Measurements from ENCODE around the gene TLE2. TPM values are rescaled to one million over a fixed set of nuclear protein-coding genes. Genes with fewer than 3 reads are reported as not detected.

TLE2 gene
- 10 to 100 TPM; 19.3 to 39.8 (median 31.0) TPM for total RNA-seq

DNA sequence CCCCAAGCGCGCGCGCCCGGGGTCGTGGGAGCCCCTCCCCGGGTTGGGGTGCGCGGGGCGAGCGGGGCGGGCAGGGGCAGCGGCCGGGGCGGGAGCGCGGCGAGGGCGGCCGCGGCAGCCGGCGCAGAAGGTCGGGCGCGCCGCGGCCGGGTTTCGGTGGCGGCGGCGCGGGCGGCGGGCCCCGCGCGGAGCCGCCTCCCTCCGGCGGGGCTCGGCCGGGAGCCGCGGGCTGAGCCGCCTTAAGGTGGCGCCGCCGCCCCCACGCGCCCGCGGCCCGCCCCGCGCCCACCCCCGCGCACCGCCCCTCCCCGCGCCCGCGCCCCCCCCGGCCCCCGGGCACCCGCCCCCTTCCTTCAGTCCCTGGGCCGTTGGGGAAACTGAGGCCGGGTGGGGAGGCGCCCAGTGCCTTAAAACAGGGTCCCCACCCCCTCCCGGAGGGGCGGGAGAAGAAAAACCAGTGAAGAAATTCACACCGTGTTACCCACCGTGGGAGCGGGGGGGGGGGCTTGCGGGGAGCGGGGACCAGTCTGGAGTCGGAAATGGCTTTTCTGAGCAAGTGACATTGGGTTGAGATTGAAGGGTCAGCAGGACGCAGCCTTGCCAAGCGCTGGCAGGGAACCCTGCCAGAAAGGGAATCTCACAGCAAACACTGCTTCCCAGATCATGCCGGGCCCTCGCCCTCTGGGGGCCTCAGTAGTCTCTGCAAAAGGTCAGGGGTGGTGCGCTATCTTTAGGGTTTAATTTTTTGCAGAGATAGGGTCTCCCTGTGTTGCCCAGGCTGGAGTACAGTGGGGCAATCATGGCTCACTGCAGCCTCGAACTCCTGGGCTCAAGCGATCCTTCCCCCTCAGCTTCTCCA, at the start of gene TLE2:
Gene TLE2 (minus strand): TSS at position 216 of the 859 bp plus-strand sequence. CDS start 376 bp downstream, outside the sequence.
- ATAC-seq (ENCODE audit: low FRiP score) (peak; percentile 17), DNase-seq (ENCODE audit: low spot score) (no peak)
- TF ChIP-seq, protein P1, sequence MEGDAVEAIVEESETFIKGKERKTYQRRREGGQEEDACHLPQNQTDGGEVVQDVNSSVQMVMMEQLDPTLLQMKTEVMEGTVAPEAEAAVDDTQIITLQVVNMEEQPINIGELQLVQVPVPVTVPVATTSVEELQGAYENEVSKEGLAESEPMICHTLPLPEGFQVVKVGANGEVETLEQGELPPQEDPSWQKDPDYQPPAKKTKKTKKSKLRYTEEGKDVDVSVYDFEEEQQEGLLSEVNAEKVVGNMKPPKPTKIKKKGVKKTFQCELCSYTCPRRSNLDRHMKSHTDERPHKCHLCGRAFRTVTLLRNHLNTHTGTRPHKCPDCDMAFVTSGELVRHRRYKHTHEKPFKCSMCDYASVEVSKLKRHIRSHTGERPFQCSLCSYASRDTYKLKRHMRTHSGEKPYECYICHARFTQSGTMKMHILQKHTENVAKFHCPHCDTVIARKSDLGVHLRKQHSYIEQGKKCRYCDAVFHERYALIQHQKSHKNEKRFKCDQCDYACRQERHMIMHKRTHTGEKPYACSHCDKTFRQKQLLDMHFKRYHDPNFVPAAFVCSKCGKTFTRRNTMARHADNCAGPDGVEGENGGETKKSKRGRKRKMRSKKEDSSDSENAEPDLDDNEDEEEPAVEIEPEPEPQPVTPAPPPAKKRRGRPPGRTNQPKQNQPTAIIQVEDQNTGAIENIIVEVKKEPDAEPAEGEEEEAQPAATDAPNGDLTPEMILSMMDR (IDR thresholded peaks at IDR 0.05), result no peak

DNA sequence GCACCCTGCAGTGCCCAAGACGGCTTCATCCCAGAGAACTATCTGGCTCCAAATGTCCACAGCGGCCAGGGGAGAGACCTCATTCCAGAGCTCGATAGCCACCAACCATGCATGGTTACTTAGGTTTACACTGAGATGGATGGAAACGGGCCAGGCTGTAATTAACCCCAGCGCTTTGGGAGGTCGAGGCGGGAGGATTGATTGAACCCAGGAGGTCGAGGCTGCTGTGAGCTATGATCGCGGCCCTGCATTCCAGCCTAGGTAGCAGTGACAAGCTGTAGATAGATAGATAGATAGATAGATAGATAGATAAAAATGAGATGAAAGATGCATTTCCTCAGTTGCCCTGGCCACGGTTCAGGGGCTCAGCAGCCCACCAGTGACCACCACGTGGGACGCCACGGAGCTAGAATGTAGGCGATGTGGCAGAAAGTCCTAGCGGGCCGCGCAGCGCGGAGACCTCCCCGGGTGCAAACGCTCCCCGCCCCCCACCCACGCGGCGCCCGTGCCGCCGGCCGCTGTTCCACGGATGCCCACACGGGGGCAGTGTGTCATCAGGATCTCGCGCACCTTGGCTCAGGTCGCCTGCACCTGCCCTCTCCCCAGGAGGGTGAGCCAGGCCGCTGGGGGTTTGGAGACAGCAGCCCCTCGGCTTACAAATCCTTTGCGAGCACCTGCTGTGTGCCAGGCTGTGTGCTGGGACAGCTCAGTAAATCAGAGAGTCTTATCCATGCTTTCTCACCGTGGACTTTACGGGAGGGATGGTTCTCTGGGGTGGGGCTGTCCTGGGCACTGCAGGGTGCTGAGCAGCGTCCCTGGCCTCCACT, 46.7 kb upstream of the TLE2 start:
- TF ChIP-seq, protein P1 (IDR thresholded peaks at IDR 0.05), result peak in 2 of 3 donors; percentile 41 to 80
- ATAC-seq (ENCODE audit: low FRiP score), result peak; percentile 43
- DNase-seq (ENCODE audit: low spot score), result peak; percentile 60

DNA sequence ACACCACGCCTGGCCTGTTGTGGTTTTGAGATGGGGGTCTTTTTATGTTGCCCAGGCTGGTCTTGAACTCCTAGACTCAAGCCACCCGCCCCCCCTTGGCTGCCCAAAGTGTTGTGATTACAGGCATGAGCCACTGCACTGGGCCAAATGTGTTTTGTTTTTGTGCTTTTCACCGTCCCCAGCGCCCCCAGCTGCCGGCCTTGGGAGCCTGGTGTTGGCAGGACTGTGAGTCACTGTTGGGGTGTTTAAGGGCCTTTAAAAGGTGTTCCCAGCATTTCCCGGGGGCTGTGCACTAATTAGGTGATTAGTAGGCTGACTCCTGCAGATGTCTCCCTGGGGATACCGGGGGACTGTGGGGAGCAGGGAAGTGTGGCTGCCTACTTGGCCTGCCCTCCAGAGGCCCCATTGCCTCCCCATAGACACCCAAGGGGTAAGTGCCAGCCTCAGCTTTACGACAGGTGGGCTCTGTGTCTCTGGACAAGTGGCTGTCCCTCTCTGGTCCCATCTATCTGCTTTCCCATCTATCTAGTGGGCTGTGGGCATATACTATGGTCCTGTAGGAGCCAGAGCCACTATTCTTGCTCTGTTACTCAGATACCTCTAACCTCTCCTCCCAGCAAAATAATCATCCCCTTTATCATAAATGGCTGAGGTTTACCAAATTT, 45.0 kb upstream of the TLE2 start:
- no peak for DNase-seq (ENCODE audit: low spot score)
- no peak for ATAC-seq (ENCODE audit: low FRiP score)
- TF ChIP-seq, protein P1 (IDR thresholded peaks at IDR 0.05), result no peak

DNA sequence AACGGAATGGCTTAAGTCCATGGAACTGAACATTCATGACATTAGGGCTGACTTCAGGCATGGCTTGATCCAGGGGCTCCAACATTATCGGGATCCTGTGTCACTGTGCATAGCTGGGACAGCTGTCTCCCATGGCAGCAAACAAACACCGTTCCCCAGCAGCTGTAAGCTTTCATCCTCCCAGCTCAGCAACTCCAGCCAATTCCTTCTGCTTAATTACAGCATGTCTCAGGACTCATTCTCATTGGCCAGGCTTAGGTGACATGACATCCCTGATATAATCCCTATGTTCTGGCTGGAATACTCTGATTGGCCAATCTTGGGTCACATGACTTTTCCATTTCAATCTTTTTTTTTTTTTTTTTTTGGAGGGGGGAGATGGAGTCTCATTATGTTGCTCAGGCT, 44.1 kb upstream of the TLE2 start:
- no peak for ATAC-seq (ENCODE audit: low FRiP score)
- DNase-seq (ENCODE audit: low spot score), result no peak
- TF ChIP-seq, protein P1 (IDR thresholded peaks at IDR 0.05), result no peak

DNA sequence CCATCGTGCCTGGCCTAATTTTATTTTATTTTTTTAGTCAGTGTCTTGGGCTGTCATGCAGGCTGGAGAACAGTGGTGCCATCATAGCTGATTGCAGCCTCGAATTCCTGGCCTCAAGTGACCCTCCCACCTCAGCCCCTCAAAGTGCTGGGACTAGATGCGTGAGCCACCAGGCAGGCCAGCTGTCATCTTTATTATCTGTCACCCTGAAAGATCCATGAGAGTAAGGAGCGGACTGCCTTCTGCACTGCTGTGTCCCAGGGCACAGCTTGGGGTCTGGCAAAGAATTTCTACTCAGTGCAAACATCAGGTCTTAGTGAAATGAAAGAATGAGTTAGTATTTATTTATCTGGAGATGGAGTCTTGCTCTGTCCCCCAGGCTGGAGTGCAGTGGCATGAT, 42.7 kb upstream of the TLE2 start:
- TF ChIP-seq, protein P1 (IDR thresholded peaks at IDR 0.05), result no peak
- no peak for ATAC-seq (ENCODE audit: low FRiP score)
- no peak for DNase-seq (ENCODE audit: low spot score)

DNA sequence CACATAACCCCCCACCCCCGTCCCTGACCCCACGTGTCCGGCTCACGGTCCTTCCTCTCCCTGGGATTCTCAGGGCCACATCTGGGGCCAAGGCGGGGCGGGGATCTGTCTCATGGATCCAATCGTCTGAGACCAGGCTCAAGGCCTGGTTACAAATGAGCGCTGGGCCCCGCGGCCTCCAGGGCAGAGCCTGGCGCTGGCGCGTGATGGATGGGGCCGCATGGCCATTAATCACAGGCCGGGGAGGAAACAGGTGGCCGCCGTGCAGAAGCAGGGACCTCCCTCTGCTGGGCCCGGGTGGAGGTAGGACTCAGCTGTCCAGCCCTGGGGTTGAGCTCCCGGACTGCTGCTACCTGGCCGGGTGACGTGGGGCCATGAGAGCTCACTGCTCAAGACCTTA, 39.0 kb upstream of the TLE2 start:
- ATAC-seq (ENCODE audit: low FRiP score), result no peak
- TF ChIP-seq, protein P1 (IDR thresholded peaks at IDR 0.05), result no peak
- DNase-seq (ENCODE audit: low spot score), result no peak

Data from omental fat pad (tissue), 4 donors.